Eye (tissue), 1 donor: ENCODE results near the gene ZNF496.
"Not testable (repeated sequence)": the region's sequence is repeated elsewhere in the genome, so short reads cannot be mapped to it uniquely, and the experiment has no call there.

Experiments used
- DNase-seq: peaks from one replicate; pipeline ENCODE4 v3.0.0-alpha.2; 2015

ZNF496 gene

DNA sequence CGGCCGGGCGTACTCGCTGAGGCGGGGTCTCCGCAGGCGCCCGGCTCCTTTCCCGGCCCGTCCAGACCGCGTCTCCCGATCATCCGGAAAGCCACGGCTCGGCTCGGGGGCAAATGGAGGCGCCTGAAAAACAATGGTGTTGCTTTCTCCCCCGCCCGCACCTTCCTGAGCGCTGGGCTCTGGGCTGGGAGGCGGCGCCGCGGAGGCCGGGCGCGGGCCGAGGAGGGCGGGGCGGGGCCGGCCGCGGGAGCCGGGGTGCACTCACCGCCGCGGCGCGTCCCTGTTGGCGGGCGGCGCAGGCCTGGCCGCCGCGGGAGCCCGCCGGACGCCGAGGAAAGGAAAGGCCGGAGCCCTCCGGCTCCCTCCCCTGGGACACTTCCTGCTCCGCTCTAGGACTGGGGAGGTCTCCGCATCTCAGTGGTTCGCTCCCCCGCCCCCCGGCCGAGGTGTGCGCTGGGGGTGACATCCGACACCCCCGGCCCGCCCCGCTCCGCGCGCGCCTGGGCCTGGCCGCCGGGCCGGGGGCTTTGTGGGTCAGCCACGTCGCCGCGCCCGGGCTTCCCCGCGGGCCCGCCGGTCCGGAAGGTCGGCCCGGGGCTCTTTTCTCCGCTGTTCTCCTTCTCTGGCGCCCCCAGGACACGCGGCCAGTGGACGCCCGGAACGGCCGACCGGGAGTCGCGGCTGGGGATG, at the start of gene ZNF496:
Gene ZNF496, minus strand, starts transcription at position 343 of the 690 bp plus-strand sequence. CDS start 2,289 bp downstream, outside the sequence.
- peak; percentile 93 for DNase-seq

DNA sequence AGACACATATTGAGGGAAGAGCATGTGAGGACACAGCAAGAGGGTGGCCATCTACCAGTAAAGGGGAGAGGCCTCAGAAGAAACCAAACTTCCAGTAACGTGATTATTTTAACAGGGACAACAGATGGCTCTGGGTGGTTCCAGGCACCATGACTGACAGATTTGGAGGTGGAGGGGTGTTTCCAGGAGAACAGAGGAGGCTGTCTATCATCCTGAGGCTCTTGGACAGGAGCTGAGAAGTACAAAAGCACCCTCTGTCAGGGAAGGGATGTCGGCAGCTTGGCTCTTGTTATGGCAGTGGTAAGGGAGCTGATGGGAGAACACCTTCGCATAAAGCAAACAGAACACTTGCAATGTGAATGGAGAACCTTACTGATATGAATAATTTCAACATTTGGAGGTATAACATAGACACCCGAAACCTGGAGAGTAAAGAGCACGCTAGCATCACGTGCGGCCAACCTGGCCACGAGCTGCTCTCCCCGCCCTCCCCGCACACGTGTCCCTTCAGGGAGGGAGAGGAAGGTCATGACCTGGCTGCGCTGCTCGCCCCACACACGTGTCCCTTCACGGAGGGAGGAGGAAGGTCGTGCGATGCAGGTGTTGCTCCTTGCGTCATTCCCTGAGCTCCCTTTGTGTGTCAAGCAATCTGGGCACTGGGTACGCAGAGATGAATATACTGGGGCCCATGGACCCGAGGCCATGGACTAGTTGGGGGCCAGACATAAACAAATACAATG, 46.8 kb upstream of the ZNF496 start:
- no peak for DNase-seq

DNA sequence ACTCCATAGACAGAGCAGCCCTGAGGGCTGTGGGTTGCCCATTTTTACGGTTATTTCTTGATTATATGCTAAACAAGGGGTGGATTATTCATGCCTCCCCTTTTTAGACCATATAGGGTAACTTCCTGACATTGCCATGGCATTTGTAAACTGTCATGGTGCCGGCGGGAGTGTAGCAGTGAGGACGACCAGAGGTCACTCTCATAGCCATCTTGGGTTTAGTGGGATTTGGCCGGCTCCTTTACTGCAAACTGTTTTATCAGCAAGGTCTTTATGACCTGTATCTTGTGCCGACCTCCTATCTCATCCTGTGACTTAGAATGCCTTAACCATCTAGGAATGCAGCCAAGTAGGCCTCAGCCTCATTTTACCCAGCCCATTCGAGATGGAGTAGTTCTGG, 46.0 kb upstream of the ZNF496 start:
- not testable (repeated sequence) for DNase-seq

DNA sequence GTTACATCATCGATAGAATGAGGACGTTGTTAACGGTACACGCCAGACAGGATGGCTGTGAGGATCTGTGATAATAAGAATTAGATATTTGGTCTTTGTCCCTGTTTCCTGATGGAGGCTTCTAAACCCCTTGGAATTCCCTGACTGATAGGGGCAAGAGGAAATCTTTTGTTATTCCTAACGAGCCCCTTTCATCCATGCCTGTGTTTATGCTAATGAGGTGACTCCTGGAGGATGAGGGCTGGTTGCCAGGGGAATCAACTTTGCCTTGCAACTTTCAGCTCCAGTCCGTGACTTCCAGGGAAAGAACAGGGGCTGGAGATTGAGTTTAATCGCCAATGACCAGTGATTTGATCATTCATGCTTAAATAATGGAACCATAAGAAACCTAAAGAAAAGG, 45.0 kb upstream of the ZNF496 start:
- DNase-seq: no peak

DNA sequence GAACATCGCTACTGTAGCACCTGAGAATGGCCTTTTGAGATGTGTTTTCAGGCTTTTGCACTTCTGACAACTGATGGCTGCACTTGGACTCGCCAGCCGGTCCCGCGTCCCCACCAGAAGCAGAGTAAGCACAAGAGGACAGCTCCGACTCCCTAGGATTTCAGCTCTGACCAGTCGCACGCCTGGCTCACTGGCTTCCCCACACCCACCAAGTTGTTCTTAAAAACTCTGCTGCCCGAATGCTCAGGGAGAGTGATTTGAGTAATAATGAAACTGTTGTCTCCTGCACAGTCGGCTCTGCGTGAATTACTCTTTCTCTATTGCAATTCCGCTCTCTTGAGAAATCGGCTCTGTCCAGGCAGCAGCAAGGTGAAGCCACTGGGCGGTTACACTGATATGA, 44.1 kb upstream of the ZNF496 start:
- no peak for DNase-seq

DNA sequence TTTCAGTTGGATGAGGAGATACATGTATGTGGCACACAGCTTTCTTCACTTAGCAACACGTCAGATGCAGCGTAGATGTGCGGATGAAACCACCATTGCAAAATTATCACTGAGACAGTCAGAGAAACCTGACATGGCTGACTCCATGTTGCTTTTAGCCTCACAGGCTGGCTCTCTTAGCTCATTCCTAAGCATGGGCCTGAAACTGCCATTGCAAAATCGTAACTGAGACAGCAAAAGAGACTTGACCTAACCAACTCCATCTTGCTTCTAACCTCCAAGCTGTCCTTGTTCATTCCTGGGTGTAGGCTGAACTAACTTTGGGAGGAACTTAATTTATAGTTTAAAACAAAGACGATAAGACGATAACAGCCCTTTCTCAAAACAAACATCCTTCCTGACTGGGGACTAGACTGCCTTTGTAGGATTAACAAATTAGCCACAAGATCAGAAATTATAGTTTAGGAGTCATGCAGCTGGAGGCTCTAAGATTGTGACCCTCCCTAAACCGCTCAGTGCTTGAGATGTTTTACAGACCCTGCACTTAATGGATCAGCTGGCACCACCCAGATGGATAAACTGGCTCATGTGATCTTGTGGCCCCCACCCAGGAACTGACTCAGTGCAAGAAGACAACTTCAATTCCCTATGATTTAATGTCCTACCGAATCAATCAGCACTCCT, 43.1 kb upstream of the ZNF496 start:
- DNase-seq: not testable (repeated sequence)

DNA sequence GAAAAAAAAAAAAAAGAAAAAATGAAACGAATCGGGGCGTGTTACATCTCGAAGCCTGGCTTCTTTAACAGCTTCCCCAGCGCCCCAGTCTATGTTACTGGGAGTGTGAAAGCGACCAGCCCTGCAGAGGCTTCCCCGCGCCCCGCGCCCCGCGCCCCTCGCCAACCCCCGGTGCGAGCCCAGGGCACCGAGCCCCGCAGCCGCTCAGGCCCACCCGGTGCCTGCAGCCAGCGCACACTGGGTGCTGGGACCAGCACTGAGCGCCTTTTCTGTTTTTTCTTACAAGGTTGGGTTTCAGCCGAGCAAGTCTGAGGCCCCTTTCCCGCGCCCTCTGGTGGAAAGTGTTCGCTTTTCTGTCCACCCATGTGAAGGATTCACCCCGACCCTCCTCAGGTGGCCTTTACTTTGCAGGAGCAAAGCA, 42.1 kb upstream of the ZNF496 start:
- DNase-seq: peak; percentile 75

DNA sequence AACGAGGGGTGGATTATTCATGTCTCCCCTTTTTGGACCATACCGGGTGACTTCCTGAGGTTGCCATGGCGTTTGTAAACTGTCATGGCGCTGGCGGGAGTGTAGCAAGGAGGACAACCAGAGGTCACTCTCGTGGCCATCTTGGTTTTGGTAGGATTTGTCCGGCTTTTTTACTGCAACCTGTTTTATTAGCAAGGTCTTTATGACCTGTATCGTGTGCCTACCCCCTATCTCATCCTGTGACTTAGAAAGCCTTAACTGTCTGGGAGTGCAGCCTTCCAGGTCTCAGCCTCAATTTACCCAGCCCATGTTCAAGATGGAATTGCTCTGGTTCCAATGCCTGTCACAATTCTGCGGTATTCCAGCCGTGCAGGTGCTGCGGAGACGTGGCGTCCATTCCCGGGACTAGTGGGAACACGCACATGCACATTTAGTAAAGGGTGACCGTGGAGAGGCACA, 40.2 kb upstream of the ZNF496 start:
- no peak for DNase-seq

DNA sequence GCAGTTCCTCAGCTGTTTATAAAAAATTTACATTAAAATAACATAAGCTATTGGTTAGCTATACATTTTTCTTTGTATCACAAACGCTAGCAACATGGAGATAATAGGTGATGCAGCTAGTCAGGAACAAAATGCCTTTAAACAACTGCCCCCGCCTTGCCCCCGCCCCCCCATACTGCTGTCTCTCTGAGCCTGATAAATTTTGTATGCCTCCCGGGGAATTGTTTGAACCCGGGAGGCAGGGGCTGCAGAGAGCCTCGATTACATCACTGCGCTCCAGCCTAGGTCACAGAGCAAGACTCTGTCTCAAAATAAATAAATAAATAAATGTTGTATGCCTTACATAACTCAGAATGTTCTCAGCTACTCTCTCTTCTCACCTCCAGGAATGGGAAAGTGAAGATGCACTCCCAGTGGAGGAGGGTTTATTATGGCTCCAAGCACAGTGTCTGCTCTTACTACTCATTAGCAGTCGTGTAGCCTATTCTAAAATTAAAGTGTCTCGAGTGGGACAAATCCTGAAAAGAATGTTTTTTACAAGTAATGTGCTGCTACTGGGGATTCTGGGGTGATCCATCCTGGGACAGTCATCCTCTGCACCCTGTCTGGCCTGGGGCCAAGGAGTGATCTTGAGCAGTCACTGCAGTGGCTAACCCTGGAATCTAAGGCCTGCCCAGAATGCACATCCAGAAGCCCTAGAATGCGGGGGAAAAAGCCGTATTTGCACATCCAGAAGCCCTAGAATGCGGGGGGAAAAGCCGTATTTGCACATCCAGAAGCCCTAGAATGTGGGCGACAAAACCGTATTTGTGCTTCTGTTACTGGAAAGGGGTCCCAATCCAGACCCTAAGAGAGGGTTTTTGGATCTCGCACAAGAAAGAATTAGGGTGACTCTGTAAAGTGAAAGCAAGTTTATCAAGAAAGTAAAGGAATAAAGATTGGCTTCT, 39.4 kb upstream of the ZNF496 start:
- DNase-seq: no peak

DNA sequence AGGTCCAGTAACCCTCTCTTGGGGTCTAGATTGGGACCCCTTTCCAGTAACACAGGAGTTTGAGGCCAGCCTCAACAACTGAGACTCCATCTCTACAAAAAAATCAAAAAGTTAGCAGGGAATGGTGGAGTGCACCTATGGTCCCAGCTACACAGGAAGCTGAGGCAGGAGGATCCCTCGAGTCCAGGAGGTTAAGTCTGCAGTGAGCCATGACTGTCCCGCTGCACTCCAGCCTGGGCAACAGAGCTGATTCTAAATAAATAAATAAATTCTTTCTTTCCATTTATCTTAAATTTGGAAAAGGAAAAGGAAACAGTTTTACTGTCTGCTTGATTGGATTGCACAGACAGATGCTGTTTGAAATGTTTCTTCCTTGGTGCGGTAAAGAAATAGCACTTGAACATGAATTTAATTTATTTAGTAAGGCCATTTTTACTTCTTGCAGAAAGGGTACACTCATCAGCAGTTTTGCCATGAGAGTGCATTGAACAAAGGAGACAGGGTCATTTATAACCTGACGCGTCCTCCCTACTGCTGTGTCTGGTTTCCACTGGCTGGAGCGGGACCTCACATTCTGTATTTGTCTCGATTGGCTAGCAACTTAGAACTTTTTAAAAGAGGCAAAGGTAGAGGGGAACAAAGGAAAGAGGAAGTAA, 37.0 kb upstream of the ZNF496 start:
- DNase-seq: no peak

DNA sequence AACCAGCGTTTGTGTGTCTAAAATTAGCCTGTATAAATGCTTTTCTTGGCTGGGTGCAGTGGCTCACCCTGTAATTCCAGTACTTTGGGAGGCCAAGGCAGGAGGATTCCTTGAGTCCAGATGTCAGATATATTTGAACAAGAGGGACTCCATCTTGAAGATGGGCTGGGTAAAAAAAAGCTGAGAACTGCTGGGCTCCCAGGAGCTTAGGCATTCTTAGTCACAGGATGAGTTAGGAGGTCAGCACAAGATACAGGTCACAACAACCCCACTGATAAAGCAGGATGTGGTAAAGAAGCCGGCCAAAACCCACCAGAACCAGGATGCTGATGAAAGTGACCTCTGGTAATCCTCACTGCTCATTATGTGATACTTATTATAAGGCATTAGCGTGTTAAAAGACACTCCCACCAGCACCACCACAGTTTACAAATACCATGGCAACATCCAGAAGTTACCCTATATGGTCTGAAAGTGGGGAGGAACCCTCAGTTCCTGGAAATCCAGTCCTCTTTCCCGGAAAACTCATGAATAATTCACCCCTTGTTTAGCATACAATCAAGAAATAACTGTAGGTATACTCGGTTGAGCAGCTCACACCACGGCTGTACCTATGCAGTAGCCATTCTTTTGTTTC, 36.2 kb upstream of the ZNF496 start:
- no peak for DNase-seq

DNA sequence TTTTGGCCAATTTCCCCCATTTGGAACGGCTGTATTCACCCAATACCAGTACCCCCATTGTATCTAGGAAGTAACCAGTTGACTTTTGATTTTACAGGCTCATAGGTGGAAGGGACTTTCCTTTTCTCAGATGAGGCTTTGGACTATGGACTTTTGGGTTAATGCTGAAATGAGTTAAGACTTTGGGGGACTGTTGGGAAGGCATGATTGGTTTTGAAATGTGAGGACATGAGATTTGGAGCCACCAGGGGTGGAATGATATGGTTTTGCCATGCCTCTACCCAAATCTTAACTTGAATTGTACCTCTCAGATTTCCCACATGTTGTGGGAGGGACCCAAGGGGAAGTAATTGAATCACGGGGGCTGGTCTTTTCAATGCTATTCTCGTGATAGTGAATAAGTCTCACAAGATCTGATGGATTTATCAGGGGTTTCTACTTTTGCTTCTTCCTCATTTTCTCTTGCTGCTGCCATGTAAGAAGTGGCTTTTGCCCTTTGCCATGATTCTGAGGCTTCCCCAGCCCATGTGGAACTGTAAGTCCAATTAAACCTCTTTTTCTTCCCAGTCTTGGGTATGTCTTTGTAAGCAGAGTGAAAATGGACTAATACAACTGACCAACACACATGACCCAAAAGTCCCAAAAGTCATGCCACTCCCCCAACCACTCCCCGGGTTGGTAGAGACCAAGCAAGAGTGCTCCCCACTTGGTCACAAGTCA, 35.4 kb upstream of the ZNF496 start:
- DNase-seq: no peak

DNA sequence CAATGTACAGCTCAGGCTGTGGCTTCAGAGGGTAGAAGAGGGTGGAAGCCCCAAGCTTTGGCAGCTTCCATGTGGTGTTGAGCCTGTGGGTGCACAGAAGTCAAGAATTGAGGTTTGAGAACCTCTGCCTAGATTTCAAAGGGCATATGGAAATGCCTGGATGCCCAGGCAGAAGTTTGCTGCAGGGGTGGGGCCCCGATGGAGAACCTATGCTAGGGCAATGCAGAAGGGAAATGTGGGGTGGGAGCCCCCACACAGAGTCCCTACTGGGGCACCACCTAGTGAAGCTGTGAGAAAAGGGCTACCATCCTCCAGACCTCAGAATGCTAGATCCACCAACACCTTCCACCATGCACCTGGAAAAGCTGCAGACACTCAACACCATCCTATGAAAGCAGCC, 34.7 kb upstream of the ZNF496 start:
- DNase-seq: not testable (repeated sequence)

DNA sequence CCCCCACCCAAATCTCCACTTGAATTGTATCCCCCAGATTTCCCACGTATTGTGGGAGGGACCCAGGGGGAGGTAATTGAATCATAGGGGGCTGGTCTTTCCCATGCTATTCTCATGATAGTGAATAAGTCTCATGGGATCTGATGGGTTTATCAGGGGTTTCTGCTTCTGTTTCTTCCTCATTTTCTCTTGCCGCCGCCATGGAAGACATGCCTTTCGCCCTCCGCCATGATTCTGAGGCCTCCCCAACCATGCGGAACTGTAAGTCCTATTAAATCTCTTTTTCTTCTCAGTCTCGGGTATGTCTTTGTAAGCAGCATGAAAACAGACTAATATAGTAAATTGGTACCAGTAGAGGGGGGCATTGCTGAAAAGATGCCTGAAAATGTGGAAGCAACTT, 33.4 kb upstream of the ZNF496 start:
- no peak for DNase-seq

DNA sequence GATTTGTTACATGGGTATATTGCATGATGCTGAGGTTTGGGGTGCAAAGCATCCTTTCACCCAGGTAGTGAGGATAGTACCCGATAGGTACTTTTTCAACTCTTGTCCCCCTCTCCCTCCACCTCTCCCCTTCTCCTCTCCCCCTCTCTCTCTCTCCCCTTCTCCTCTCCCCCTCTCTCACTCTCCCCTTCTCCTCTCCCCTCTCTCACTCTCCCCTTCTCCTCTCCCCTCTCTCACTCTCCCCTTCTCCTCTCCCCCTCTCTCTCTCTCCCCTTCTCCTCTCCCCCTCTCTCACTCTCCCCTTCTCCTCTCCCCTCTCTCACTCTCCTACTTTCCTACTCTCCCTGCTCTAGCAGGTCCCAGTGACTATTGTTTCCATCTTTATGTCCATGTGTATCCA, 31.3 kb upstream of the ZNF496 start:
- not testable (repeated sequence) for DNase-seq

DNA sequence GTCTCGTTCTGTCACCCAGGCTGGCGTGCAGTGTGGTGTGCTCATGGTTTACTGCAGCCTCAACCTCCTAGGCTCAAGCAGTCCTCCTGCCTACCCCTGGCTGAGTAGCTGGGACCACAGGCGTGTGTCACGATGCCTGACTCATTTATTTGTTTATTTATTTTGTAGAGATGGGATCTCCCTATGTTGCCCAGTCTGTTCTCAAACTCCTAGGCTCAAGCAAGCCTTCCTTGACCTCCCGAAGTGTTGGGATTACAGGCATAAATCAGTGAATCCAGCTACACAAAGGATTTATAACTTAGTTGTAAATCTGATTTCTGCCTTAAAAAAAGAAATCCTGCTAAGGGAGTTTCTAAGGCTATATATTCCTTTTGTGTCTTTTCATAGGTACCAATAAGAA, 30.5 kb upstream of the ZNF496 start:
- no peak for DNase-seq

DNA sequence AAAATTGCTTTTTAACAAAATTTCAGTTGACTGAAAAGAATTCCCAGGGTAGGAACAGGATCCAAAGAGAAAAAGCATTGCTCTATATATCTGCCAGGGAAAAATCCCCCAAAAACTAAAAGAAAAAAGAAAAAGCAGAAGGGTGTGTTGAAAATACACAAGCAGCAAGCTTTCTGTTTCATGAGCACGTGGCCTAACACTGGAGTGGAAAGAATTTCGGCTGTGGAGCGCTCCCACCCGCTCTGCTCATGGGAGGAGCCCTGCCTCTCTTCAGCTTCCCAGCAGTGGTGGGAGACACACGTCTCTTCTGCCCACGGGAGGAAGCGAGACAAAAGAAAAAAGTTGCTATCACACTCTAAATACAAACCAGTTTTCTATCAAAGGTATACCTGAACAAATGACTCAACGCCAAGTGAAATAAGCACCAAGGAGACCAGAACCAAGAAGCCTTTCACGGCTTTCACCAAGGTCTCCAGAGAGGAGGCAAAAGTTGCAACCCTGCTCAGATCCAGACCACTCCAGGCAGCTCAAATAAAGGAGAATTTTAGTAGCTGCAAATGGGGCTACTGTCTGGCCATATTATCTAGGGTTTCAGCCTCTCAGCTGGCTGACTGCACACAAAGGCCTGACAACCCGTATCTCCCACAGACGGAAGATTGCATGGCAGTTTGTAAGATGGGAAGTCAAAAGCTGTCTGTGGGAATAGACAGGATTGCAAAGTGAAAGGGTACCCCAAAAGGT, 29.5 kb upstream of the ZNF496 start:
- DNase-seq: peak; percentile 77

DNA sequence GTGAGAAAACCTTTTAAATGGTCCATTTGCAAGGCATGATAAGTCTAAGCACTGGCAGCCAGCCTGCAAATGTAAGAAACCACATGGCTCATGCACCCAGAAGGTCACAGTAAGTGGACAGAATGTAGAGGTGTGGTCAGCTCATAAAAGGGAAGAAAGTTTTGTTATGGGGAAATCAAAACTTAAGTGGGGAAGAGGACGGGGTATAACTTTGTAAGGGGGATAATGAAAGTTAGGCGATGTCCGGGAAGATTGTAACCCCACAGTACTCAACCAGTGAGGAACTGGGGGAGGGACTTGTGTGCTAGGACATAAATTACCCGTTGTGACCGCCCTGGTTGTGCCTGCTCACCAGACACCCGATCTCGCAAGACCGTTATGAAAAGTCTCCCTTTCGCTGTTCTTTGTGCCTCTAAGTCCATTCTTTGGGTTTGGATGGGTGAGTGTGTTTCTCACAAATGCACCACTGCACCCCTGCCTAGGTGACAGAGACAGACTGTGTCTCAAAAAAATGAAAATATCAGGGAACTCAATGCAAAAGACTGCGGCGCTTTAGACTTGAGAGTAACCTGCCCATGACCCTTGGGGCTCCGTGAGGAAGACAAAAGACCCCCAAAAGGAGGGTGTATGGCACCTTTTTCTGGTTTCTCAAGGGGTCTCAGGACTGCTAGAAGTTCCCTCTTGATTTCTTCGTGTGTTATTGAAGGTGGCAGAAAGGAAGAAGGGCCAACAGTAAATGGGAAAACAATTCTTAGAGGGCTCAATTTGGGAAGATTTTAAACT, 28.6 kb upstream of the ZNF496 start:
- DNase-seq: no peak

DNA sequence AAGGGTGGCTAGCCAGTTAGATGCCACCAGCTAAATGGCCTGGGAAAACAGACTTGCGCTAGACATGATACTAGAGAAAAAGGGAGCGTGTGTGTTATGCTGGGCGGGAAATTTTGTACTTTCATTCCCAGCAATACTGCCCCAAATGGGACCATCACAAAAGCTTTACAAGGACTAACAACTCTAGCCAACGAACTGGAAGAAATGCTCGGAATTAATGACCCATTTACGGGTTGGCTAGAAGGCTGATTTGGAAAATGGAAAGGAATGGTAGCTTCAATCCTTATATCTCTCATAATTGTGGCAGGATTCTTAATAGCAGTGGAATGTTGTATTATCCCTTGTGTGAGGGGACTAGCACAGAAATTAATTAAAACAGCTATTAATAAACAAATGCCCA, 27.9 kb upstream of the ZNF496 start:
- DNase-seq: peak; percentile 63
